Activated T-cell treated with anti-CD3 and anti-CD28 coated beads for 4 hours (primary cell): ENCODE results near the gene TAF8.

Experiments
- DNase-seq: peaks from one replicate; pipeline ENCODE4 v3.0.0-alpha.2; 2020

The TAF8 gene

GRCh38 chr6:42100029-42100901 lies 49.9 kb downstream of the TAF8 start:
- DNase-seq = no peak

GRCh38 chr6:42101186-42101657 lies 50.9 kb downstream of the TAF8 start:
- DNase-seq = no peak

- no peak for DNase-seq
These were observed 52.9 kb downstream of the TAF8 start for GRCh38 chr6:42103216-42103615.

- no peak for DNase-seq
These were observed 53.4 kb downstream of the TAF8 start for GRCh38 chr6:42103753-42104094.

GRCh38 chr6:42104095-42104803 lies 53.9 kb downstream of the TAF8 start:
- DNase-seq = peak; percentile 48

DNA sequence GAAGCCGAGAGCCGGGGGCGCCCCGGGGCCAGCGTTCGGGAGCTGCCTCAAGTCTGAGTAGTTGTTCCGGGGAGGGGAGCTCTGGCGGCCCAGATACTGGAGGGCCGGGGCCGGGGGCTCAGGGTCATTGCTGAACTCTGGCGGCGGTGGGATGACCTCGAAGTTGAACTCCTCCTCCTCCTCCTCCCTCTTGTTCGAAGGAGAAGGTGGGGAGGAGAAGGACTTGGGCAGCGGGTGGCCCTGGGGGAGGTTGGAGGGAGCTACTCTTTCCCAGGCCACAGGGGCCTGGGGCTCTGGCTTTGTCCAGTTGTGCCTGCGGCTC lies 54.4 kb downstream of the TAF8 start:
- DNase-seq = no peak

- no peak for DNase-seq
These were observed 54.9 kb downstream of the TAF8 start for GRCh38 chr6:42105156-42105648.

- no peak for DNase-seq
These were observed 55.4 kb downstream of the TAF8 start for GRCh38 chr6:42105709-42106108.

GRCh38 chr6:42106112-42107023 lies 56.0 kb downstream of the TAF8 start:
- no peak for DNase-seq

DNA sequence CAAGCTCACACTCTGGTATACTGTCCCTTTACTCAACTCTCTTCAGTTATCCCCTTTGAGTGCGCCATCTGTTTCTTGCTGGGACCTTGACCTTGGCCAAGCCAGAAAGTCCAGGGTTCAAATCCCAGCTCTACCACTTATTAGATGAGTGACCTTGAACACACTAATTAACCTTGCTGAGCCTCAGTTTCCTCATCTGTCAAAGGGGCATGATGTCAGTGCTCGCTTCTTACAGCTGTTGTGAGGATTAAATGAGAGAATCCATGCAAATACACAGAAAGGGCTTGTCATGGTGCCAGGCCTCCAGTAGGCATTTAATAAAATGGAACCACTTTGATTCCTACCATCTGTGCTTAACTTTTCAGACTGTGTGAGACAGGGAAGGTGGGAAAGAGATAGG lies 57.7 kb downstream of the TAF8 start:
- no peak for DNase-seq

DNA sequence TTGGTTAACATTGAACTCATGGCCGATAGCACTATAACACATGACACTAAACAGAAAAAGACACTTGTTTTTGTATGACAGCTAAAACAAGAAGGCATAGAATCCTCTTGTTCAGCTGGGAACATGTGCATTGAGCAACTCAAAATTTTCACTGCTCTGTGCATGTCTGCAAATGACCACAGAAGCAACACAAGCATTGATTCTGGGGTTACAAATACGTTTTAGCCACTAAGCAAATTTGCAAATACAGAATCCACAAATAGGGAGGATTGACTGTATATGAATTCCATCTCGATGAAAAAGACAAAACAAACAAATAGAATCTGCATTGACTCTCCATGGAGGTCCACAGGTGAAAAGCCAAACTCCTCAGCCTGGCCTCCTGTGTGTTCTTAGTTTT lies 60.4 kb downstream of the TAF8 start:
- no peak for DNase-seq

GRCh38 chr6:42112351-42112750 lies 62.0 kb downstream of the TAF8 start:
- no peak for DNase-seq

DNA sequence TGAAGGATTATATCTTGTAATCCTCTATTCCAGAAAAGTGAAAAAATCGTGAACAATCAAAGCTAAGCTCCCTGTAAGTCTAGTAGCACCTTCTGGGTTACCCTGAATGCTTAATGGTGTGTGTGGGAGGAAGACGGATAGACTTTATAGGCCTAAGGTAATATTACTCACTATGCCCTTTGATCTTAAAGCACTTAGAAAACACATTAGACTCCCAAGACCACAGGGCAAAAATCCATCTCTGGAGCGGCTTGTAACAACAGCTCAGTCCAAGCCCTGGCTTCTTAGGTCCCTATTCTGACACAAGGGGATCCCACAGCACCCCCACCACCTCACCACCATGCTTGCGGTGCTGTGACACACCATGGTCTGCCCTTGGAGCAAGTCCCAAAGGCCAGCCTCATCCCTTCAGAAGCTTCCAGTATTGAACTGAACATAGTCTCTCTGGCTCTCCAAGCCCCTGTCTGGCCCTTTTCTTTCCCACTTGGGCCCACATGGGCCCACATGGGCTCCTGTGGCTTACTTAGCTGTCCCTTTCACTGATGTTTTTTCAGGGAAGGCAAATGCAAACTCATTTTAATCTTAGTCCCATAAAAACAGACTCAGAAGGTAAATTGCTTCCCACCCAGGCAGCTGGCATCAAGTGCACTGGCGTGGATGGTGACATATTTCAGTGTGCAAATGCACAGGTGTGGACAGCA lies 63.8 kb downstream of the TAF8 start:
- DNase-seq = no peak

DNA sequence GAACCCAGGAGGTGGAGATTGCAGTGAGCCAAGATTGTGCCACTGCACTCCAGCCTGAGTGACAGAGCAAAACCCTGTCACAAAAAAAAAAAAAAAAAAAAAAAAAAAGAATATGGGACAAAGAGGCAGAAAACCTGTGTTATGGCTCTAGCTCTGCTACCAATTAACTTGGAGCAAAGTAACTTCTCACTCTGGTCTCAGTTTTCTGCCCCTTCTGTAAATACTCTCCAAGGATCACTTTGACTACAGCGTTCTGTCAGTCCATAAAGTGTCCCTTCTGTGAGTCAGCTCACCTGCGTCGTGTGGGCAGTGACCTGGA lies 67.5 kb downstream of the TAF8 start:
- DNase-seq = no peak

GRCh38 chr6:42118162-42119001 lies 68.1 kb downstream of the TAF8 start:
- DNase-seq = no peak

DNA sequence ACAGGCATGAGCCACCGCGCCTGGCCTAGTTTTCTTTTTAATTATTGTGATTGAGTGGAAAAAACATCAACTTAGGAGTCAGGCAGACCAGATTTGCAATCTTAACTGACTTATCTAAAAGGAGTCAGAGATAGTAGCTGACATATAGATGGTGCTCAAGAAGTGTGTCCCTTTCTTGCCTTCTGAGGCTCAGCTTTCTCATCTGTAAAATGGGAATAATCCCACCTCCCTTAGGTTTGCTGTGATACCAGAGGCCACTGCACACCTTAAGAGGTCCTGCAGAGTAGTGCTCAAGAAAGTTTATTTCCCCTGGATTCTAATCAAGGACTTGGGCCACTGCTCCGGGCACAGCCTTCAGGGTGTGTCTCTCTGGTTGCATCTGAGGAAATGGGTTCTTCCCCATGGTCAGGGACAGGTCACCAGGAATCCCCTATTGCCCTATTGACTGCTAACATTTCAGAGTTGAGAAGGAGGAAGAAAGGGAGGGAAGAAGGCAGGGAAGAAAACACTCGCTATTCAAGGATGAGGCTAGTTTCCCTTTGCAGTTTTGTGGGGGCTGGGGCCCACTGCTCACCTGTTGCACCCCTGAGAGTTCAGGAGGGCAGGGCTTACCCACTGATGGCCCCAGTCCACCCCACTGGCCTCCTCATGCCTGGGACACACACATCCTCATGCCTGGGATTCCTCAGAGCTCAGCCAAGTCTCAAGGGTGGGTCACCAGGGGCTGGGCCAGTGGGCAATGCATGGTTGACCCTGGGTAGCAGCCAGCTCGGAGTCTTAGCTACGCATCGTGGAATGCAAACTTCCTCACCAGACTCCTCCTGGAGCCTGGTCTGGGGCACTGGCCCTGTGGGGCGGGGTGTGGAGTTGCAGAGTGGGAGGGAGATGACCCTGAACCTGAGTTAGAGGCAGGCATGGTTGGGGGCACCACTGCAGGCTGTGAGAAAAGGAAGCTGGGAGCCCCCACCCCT lies 70.9 kb downstream of the TAF8 start:
- DNase-seq = no peak

DNA sequence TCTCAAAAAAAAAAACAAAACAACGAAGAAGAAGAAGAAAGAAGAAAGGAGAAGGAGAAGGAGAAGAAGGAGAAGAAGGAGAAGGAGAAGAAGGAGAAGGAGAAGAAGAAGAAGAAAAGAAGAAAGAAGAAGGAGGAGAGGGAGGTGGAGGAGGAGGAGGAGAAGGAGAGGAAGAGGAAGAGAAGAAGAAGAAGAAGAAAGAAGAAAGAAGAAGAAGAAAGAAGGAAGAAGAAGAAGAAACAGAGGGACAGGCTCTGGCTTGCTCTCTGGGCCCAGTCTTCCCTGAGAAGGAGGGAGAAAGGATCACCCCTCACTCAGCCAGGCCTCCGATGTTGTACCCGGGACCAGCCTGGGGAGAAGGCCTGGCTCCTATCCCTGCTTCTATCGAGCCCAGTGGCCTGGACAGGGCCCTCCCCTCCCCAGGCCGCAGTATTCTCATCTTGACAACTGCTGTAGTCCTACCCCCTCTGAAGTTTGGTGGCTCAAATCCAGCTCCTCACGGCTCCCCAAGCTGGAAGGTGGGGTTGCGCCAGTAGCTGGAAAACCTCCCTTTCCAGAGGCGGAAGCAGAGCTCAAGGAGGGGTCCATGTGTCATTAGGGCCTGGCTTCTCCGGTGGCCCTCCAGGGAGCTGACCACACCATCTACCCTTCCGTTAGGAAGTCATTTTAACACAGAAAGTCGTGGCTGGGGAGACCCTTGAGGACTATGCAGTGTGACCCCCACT lies 73.2 kb downstream of the TAF8 start:
- DNase-seq = no peak

DNA sequence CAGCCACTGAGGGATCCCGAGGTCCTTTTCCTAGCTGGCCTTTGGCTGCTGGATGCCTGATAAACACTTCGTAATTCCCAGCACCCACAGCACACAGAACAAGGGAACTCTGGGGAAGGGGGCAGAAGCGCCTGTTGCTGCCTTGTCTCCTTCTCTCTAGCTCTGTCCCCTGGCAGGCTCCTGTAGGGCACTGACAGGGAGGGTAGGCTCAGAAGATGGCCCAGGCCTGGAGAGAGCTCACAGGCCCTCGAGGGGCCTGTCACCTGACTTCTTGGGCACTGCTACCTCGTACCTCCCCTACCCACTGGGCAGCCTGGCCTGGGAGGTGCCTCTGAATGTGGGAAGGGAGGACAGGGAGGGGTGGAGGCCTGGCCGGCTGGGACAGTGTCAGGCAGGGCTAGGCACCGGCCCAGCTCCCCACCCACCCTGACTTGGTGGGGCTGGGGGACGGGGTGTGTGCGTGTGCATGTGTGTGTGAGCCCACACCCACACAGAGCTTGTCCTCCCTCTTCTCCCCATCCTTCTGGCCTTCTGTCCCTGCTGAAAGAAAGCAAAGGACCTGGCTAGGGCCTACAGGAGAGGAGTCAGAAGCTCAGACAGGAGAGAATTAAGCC lies 74.0 kb downstream of the TAF8 start:
- no peak for DNase-seq

- no peak for DNase-seq
These were observed 74.9 kb downstream of the TAF8 start for GRCh38 chr6:42125231-42125630.
